ENCODE results near the gene RAB26.
"Not testable (repeated sequence)": the region's sequence is repeated elsewhere in the genome, so short reads cannot be mapped to it uniquely, and the experiment has no call there.

The RAB26 gene

DNA sequence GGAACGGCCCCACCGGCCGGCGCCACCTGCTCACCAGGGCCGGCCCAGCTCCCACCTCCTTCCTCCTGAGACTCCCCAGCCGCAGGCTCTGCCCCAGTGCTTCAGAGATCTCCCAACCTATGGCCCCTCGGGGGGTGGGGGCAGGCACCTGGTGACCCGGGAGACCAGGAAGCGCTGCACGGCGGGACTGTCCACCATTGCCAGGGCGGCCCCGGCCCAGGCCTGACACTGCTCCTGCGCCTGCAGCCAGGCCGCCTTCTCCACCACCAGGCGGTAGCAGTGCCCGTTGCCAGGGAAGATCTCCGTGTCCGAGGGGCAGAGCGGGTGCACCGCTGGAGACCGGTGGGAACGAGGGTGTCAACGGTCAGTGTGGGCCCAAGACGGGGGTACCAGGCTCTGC, 31.1 kb upstream of the RAB26 start:
- not testable (repeated sequence) for DNase-seq (ENCODE audit: low read depth)

DNA sequence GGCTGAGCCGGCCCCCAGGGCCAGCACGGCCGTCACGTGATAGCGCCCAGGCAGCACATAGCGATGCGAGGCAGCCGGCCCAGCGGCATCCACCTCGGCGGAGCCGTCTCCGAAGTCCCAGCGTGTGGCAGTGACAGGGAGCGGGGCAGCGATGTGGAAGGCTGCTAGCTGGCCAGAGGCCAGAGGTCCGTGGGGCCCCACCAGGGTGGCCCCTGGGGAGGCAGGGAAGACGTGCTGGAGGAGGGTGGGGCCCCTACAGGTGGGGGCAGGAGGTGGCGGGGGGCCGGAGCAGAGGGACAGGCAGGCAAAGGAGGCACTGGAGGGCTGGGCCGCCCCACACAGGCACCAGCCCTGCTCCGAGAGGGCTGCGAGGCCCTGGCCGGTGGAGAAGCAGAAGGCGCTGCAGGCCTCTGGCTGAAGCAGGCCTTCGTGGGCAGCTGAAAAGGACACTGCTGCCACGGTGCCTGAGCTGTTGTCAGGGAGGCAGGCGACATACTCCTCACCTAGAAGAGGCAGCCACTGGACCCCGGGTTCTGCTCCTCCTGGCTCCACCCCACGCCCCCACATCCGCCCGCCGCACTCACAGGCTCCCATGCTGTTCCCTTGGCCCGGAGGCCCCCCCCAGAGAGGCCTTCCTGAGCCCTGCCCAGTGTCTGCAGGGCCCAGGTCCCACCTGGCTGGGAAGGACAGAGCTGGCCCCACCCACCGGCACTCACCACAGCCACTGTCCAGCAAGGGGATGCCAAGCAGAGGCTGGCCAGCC, 30.3 kb upstream of the RAB26 start:
- DNase-seq (ENCODE audit: low read depth) = not testable (repeated sequence)

DNA sequence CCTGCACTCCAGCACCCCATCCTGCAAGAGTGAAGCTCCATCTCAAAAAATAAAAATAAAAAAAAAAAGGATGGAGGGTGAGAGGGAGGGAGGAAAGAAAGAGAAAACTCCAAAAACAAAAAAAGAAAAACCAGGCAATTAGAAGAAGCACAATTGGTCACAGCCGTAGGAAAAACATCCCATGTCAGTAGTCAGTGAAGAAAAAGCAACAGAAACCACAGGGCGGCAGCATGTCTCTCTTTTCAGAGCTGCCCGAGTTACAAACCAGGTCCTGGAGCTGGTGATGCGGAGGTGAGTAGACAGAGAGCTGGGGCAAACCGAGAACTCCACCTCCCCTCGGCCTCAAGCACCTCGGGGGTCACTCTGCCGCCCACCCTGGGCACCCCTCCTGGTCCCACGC, 27.1 kb upstream of the RAB26 start:
- DNase-seq (ENCODE audit: low read depth) = not testable (repeated sequence)

DNA sequence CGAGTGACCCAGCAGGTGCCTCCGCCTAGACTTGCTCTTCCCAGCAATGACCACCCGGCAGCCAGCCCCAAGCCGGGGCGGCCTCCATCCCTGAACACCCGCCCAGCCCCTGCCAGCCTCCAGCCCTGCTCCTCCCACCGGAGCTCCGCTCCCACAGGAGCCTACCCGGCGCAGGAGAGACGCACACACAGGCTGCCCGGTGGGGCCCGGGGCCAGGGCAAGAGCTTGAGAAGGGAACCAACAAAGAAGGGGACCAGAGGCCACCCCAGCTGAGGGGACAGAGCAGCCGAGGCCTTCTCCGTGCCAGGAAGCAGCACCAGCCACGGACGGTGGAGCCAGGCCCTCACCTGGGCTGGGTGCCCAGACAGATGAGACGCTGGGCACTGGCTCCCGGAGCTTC, 26.6 kb upstream of the RAB26 start:
- DNase-seq (ENCODE audit: low read depth) = no peak

DNA sequence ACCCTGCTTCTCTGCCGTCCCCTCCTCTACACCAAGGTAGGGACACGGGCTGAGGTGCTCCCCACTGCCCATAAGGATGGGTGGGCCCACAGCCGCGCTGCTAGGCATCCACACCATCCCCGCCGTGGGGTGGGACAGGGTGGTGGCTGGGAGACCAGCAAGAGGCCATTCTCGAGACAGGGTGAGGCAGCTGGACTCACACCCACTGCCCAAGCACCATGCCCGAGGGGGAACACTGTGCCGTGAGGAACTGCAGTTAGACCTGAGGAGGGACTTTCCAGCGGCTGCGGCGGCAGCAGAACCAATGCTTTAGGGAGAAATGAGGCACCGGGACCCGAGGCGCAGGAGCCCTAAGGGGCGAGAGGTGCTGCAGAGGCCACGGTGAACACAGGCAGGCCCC, 26.0 kb upstream of the RAB26 start:
- no peak for DNase-seq (ENCODE audit: low read depth)

DNA sequence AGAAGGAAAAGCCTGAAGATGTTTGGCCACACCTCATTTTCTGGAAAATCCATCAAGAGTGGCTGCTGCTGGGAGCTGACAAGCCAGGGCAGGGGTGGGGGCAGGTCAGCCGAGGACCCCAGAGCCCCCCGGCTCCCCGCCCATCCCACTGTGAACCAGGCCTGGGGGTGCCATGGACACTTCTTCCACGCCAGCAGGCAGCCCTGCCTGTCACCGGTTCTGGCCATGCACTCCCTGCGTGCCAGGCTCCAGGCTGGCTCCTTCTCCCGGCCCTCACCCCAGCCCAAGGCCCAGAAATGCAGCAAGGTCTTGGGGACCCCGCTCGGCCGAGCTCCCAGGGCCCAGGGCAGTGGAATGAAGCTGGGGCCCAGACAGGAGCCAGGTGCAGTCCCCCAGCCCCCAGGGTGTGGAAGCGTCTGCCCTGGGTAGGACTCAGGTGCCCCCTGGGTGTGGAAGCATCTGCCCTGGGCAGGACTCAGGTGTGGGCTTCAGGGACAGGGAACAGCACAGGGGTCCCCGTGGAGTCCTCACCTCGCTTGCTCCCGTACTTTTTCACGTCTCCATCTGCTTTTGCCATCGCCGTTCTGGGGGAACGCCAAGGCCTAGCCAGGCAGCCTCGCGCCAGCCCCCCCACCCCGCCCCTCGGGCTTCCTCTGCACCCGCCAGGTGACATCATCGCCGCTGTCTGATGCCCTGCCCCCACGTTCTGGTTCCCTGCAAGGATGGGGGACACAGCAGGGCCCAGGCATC, 25.3 kb upstream of the RAB26 start:
- not testable (repeated sequence) for DNase-seq (ENCODE audit: low read depth)

DNA sequence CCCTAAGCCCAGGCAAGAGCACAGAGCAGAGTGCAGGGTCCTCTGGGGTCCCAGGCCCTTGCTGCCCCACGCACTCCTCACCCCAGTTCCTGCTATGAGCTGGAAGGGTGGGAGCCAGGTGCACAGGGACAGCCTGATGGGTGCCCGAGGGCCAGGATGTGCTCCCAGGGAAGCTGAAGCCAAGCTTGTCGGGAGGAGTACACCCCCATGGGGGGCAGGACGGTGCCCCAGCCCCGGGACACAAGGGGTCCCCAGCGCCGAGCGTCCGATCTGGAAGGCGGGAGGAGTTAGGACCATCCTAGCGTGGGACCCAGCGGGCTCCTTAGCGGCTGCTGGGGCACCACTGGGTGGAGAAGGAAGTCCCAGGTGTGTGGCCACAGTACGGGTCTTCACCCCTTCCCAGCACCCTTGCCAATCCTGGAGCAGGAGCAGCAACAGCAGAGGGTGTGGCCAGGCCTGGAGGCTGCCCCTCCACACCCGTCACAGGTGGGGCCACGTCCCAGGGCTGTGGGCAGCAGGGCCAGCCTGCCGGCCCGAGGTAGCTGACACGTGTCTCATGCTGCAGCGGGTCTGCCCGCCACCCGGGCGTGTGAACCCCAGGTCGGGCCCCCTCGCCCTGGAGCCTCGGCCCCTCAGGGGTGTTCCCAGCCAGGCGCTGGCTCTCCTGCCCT, 24.6 kb upstream of the RAB26 start:
- DNase-seq (ENCODE audit: low read depth) = not testable (repeated sequence)

DNA sequence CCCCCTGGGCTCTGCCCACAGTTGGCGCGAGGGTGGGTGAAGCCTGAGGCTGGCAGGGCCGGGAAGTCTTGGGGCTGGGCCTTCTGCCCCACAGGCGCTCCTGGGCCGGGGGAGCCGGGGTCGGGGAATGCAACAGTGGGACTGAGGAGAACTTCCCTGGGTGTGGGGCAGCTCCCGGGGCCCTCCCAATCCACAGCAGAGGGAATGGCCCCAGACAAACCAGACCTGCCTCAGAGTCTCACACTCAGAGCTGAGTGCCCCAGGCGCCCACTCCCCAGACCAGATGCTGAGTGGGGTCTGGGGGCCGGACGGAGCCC, 24.1 kb upstream of the RAB26 start:
- DNase-seq (ENCODE audit: low read depth) = not testable (repeated sequence)

DNA sequence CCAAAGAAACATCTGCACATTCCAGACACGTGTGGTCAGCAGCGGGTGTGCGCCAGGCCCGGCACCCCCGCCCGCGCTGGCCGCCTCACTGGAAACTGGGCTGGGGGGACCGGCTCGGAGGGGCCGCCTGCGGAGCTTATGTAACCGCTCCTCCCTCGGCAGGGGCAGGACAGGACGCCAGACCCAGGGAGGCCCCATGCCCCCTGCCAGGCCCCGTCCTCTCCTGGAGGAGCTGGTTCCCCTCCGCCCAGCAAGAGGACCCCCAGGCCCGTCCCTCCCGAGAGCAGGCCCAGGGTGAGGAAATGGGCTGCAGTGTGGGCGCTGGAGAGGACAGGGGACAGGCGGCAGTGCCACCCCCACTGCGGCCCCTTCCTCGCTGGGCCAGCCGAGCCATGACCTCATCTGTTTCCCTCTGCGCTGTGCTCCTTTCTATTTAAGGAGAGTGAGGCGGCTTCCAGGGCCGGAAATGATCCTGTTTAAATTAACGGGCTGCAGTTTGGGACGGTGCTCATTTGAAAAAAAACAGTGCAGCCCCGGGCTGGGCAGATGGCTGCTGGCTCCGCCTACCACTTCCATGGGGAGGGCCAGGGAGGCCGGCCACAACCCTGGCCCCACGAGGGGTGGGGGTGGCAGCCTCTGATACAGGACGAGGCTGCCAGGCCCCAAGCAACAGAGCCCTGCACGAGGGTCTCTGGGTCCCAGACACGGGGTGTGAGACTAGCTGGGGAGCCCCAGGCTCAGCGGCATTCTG, 23.6 kb upstream of the RAB26 start:
- DNase-seq (ENCODE audit: low read depth) = not testable (repeated sequence)

DNA sequence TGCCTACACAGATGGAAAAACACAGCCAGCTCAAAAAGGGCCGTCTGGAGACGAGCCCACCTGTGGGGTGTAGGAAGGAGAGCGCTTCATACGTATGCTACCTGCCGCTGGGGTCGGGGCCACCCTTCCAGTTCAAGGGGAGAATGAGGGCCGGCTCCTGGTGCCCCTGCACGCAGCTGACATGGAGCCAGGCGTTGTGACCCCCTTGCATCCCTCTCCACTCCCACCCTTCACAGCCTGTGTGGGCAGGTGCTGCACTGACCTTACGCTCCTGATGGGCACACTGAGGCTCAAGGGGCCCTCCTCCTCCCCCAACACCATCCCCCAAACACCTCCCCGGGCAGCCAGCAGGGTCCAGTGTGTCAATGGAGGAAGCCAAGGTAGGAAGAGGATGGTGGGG, 22.8 kb upstream of the RAB26 start:
- DNase-seq (ENCODE audit: low read depth) = not testable (repeated sequence)

DNA sequence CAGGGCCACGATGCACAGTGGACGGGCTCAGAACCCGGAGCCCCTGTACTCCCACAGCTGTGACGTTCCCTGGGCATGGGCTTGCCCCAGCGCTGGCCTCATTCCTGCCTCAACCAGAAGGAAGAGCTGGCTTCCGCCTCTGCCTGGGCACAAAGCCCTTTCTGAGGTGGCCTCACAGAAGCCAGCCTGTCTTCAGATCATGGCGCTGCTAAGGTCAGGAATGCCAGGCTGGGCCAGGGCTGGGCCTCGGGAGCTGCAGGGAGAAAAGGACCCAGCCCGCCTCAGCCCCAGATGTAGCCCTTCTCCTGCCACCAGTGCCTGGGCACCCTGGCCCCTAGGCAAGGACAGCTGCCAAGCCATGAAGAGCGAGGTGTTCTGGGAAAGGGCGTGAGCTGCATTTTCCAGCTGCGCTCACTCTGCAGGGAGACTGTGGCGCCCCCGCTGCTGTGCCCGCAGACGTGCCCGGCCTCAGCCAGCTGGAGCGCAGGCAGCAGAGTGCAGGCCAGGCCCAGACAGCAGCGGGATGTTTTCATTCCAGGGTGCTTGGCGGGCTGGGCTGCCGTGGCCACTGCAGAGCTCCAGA, 22.2 kb upstream of the RAB26 start:
- not testable (repeated sequence) for DNase-seq (ENCODE audit: low read depth)

DNA sequence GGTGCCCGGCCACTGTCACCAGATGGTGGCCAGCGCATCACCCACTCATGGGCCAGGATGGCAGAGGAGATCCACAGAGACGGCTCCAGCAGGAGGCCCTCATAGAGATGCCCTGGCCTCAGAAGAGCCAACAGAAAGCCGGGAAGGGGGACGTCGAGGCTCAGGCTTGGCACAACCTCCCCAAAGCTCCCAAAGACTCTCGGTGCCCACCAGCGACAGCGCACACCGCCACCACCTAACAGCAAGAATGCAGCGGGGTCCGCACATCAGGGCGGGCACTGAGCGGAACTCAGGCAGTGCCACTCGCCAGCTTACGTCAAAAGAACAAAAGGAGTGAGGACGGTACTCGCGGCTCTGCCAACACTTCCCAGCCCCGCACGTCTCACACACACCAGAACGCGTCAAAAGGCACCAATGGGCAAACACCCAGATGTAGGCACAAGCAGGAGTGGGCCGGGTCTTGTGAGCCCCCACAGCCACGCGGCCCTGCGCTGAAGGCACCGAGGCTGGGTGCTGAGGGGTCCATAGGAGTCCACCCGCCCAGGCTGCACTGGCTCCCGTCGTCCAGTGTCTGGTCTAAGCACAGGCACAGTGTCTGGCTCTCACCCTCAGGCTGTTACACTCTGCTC, 21.4 kb upstream of the RAB26 start:
- DNase-seq (ENCODE audit: low read depth) = not testable (repeated sequence)

DNA sequence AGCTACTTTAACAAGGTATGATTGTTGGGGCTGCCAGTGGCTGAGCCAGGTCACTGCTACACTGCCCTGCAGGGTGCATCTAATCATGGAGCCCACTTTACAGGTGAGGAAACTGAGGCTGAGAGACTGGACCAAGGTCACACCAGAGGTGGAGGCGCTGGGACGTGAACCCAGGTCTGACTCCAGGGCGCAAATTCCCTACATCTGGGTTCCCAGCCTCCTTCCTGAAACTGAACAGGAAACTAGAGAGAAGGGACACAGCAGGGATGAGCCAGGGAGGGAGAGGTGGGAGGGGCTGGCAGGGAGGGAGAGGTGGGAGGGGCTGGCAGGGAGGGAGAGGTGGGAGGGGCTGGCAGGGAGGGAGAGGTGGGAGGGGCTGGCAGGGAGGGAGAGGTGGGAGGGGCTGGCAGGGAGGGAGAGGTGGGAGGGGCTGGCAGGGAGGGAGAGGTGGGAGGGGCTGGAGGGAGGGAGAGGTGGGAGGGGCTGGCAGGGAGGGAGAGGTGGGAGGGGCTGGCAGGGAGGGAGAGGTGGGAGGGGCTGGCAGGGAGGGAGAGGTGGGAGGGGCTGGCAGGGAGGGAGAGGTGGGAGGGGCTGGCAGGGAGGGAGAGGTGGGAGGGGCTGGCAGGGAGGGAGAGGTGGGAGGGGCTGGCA, 20.7 kb upstream of the RAB26 start:
- not testable (repeated sequence) for DNase-seq (ENCODE audit: low read depth)

DNA sequence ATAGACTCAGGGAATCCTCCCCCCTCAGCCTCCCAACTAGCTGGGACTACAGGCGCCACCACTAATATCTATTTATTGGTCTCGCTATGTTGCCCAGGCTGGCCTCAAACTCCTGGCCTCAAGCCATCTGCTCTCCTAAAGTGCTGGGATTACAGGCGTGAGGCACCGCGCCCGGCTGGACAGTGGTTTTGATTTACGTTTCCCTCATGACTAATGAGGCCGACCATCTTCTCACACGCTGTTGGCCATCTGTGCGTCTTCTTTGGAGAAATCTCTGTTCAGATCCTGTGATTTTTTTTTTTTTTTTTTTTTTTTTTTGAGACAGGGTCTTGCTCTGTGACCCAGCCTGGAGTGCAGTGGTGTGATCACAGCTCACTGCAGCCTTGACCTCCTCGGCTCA, 19.2 kb upstream of the RAB26 start:
- not testable (repeated sequence) for DNase-seq (ENCODE audit: low read depth)

DNA sequence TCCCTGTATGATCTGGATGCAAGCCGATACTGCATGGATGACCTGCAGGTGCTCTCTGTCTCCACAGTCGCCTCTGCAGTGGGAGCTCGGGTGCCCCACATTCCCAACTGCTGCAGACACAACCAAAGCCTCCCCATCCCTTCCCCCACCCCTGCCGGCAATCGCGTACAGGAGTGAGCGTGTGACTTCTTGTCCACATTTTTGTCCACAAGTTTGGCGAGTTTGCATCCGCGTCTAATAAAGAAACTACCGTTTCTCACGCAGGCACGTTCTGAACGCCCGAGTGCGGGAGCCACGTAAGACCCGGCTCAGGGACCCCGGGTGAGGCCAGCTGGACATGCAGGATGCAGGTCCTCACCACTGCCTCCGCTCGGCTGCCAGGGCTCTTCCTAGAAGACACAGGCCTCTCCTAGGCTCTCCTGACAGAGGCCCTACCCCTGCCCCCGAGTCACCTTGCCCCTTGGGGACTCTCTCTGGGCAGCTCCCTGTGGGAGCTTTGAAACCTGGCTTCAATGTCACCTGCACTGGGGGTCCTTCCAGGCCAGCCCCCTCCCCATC, 18.5 kb upstream of the RAB26 start:
- DNase-seq (ENCODE audit: low read depth) = not testable (repeated sequence)

DNA sequence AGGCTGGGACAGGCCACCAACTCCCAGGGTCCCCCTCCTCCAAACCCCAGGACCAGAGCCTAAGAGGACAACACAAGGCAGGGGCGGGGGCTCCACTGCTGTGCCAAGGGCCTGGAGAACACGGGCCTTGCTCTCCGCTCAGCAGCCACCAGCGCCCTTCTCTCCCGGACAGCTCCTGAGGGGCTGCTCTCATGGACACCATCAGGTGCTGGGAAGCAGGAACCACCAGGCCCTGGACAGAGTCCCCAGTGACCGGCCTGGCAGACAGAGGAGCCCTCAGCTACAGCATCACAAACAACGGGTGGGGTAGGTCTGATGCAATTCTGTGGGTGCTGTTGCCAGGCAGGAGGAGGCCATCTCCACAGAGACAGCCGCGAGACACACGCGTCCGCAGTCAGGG, 14.6 kb upstream of the RAB26 start:
- not testable (repeated sequence) for DNase-seq (ENCODE audit: low read depth)

DNA sequence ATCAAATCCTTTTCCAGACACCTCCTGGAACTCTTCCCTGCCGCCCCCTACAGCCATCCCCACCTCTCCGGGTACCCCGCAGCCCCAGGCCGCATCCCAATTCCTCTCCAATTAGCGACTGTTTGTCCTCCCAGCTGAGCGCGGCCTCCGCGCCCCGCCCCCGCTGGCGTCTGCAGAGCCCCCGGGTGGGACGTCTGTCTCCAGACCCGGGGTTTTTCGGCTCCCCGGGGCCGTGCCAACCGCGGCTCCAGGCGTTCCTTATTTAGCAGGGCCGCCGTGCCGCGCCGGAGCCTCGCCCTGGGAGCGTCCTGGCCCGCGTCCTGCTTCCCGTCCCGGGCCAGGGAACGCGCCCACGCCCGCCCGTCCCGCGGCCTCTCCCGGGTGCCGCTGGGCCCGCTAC, 13.4 kb upstream of the RAB26 start:
- not testable (repeated sequence) for DNase-seq (ENCODE audit: low read depth)

DNA sequence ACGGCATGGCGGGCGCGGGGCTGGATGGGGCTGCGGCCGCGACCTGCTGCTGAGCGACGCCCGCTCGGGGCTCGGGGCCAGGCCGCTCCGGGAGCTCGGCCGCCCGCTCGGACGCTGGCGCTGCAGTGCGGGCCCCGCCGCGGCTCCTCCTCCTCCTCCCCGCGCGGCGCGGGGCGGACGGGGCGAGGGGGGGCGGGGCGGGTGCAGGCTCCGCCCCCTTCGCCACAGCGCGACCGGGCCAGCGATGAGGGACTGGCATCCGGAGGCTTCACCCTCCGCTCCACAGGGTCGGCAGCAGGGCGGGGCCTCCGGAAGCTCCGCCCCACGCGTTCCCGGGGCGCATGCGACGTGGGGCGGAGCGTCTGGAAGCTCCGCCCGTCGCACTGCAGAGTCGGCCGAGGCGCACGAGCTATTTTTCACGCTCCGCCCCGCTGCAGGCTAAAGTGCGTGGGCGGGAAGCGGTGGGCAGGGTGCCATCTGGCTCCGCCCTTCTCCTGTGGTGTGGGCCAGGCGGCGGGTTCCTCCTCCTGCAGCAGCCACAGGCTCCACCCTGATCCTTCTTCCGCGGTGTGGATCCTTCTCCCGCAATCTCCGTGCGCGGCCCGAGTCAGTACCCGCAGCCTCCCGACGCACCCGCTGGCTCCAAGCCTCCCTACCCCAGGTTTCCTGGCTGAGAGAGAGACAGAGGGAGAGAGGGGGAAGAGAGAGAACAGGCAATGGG, 12.5 kb upstream of the RAB26 start, which contains the start of gene PKD1:
PKD1 (minus strand) TSS at position 129 of the 721 bp plus-strand sequence. CDS start 209 bp downstream, outside the sequence.
- peak; percentile 99 for DNase-seq (ENCODE audit: low read depth)

DNA sequence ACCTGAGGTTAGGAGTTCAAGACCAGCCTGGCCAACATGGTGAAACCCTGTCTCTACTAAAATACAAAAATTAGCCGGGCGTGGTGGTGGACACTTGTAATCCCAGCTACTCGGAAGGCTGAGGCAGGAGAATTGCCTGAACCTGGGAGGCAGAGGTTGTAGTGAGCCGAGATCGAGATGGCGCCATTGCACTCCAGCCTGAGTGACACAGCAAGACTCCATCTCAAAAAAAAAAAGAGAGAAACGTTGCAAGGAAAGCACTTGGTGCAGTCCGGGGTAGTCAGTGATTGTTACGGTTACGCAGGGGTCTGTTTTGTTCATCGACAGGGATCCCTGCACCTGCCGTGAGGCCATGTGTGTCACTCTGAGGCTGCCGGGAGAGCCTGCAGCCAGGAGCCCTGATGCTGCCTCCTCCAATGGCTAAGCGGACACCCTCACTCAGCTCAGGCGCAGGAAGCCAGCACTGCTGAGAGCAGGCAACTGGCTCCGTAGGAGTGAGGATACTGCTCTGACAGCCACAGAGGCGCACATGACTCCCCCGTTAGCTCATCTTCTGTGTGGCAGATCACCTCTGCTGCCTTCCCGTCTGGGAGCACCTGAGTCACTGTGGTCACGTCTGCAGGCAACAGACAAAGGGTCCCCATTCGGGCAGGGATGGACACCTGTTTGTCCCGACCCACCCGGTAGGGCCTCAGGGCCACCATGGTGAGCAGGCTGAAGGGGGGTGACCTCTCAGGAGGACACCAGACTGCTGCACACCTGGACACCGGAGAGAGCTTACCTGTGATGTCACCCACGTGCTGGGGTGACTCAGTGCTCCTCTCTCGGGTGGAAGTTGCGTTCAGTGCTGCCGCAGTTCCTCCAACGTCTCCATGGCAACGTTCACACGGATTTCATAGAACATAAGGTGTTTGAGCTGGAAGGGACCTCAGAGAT, 5.2 kb upstream of the RAB26 start:
- DNase-seq (ENCODE audit: low read depth) = no peak

Measured in activated T-cell treated with anti-CD3 and anti-CD28 coated beads for 1 hour (primary cell).